Effector memory CD8-positive, alpha-beta T cell (primary cell): ENCODE results near the gene G0S2.

Experiments used
- ATAC-seq: fragments of 150-1000 bp; cut with Tn5 transposase; replicated peaks from 2 replicates; pipeline ENCODE4 v1.10.0; 2021; ENCODE audit warnings: mild to moderate bottlenecking, moderate library complexity
- DNase-seq, 3 experiments: peaks; one replicate each; pipeline ENCODE4 v3.0.0; 2021
- H3K27ac Mint-ChIP-seq, 2 donors: one replicate each; pipeline ENCODE4 v1.8.0; 2022; ENCODE audit warnings: mild to moderate bottlenecking in 2 of 2, mixed read lengths in 2 of 2, moderate library complexity in 2 of 2
- H3K27me3 Mint-ChIP-seq, 2 donors: one replicate each; pipeline ENCODE4 v1.8.0; 2022; ENCODE audit warnings: mixed read lengths in 2 of 2
- H3K36me3 Mint-ChIP-seq: one replicate; pipeline ENCODE4 v1.8.0; 2022; ENCODE audit warnings: mild to moderate bottlenecking, moderate library complexity, mixed read lengths; ENCODE audit not compliant: insufficient read depth
- H3K4me1 Mint-ChIP-seq, 2 donors: one replicate each; pipeline ENCODE4 v1.8.0; 2022; ENCODE audit warnings: low read depth in 2 of 2, mixed read lengths in 2 of 2
- H3K4me3 Mint-ChIP-seq, 2 donors: one replicate each; pipeline ENCODE4 v1.8.0; 2022; ENCODE audit warnings: mild to moderate bottlenecking in 2 of 2, mixed read lengths in 2 of 2, moderate library complexity in 2 of 2
- H3K9me3 Mint-ChIP-seq, 2 donors: one replicate each; pipeline ENCODE4 v1.8.0; 2022; ENCODE audit warnings: mixed read lengths in 2 of 2

The G0S2 gene

GRCh38 chr1:209653915-209654351, 21.3 kb upstream of the G0S2 start:
- ATAC-seq = no peak
- Mint-ChIP-seq H3K36me3 (no peaks in the 10 kb centered on the region), H3K4me3 (no peak overlapping the region), H3K9me3 (no peaks in the 10 kb centered on the region), H3K27ac (peak overlapping the region in 1 of 2 donors; percentile 12), H3K27me3 (no peaks in the 10 kb centered on the region), H3K4me1 (peaks cover 4 to 14% of the 10 kb centered on the region in 2 donors)
- DNase-seq = no peak

- H3K4me1 Mint-ChIP-seq = peaks cover 8 to 15% of the 10 kb centered on the region in 2 donors
- H3K9me3 Mint-ChIP-seq = no peaks in the 10 kb centered on the region
- H3K36me3 Mint-ChIP-seq = no peaks in the 10 kb centered on the region
These were observed 19.6 kb upstream of the G0S2 start for GRCh38 chr1:209655411-209656231.

GRCh38 chr1:209657140-209657879, 17.9 kb upstream of the G0S2 start:
- H3K27me3 Mint-ChIP-seq = no peaks in the 10 kb centered on the region
- H3K4me3 Mint-ChIP-seq = no peak overlapping the region
- ATAC-seq = peak; percentile 62
- no peak for DNase-seq
- peaks cover 4 to 5% of the 10 kb centered on the region in 2 donors for H3K4me1 Mint-ChIP-seq
- no peaks in the 10 kb centered on the region for H3K9me3 Mint-ChIP-seq
- H3K27ac Mint-ChIP-seq = peak overlapping the region in 1 of 2 donors; percentile 29
- no peaks in the 10 kb centered on the region for H3K36me3 Mint-ChIP-seq

More at GRCh38 chr1:209655411-209656231, 19.6 kb upstream of the G0S2 start:
- no peak for DNase-seq
- Mint-ChIP-seq H3K27me3 (no peaks in the 10 kb centered on the region), H3K4me3 (no peak overlapping the region), H3K27ac (no peak overlapping the region)
- ATAC-seq = no peak

- Mint-ChIP-seq H3K27ac (peak overlapping the region in 1 of 2 donors; percentile 29), H3K4me3 (no peak overlapping the region), H3K36me3 (no peaks in the 10 kb centered on the region), H3K4me1 (peaks cover 3 to 4% of the 10 kb centered on the region in 2 donors), H3K9me3 (no peaks in the 10 kb centered on the region), H3K27me3 (no peaks in the 10 kb centered on the region)
- ATAC-seq (no peak), DNase-seq (no peak)
These were observed 17.3 kb upstream of the G0S2 start for GRCh38 chr1:209657918-209658317.

GRCh38 chr1:209659909-209660308, 15.3 kb upstream of the G0S2 start:
- Mint-ChIP-seq H3K4me1 (peaks cover 3 to 4% of the 10 kb centered on the region in 2 donors), H3K4me3 (no peak overlapping the region)
- peak; percentile 48 for ATAC-seq

GRCh38 chr1:209661071-209661470, 14.1 kb upstream of the G0S2 start:
- Mint-ChIP-seq H3K27ac (no peak overlapping the region), H3K9me3 (no peaks in the 10 kb centered on the region), H3K4me1 (peaks cover 3 to 4% of the 10 kb centered on the region in 2 donors), H3K4me3 (no peak overlapping the region), H3K27me3 (no peaks in the 10 kb centered on the region), H3K36me3 (no peaks in the 10 kb centered on the region)
- DNase-seq (no peak), ATAC-seq (no peak)

More at GRCh38 chr1:209659909-209660308, 15.3 kb upstream of the G0S2 start:
- Mint-ChIP-seq H3K27me3 (no peaks in the 10 kb centered on the region), H3K9me3 (no peaks in the 10 kb centered on the region), H3K36me3 (no peaks in the 10 kb centered on the region), H3K27ac (no peak overlapping the region)
- no peak for DNase-seq

- Mint-ChIP-seq H3K9me3 (no peaks in the 10 kb centered on the region), H3K27ac (no peak overlapping the region), H3K4me3 (no peak overlapping the region), H3K27me3 (no peaks in the 10 kb centered on the region), H3K36me3 (no peaks in the 10 kb centered on the region), H3K4me1 (peaks cover 3 to 4% of the 10 kb centered on the region in 2 donors)
- no peak for ATAC-seq
- DNase-seq = no peak
These were observed 12.3 kb upstream of the G0S2 start for GRCh38 chr1:209662879-209663327.

GRCh38 chr1:209667103-209667502, 8.1 kb upstream of the G0S2 start:
- H3K9me3 Mint-ChIP-seq = no peaks in the 10 kb centered on the region
- no peak overlapping the region for H3K4me3 Mint-ChIP-seq
- ATAC-seq (no peak), DNase-seq (no peak)
- H3K27ac Mint-ChIP-seq = no peak overlapping the region
- H3K36me3 Mint-ChIP-seq = peaks cover 3% of the 10 kb centered on the region
- peaks cover 0 to 6% of the 10 kb centered on the region in 2 donors for H3K4me1 Mint-ChIP-seq
- H3K27me3 Mint-ChIP-seq = no peaks in the 10 kb centered on the region

- H3K9me3 Mint-ChIP-seq = no peaks in the 10 kb centered on the region
- DNase-seq (no peak), ATAC-seq (no peak)
- peaks cover 3% of the 10 kb centered on the region for H3K36me3 Mint-ChIP-seq
- H3K4me1 Mint-ChIP-seq = peaks cover 0 to 6% of the 10 kb centered on the region in 2 donors
- H3K4me3 Mint-ChIP-seq = no peak overlapping the region
- H3K27me3 Mint-ChIP-seq = no peaks in the 10 kb centered on the region
- no peak overlapping the region for H3K27ac Mint-ChIP-seq
These were observed 7.5 kb upstream of the G0S2 start for GRCh38 chr1:209667708-209668107.

- H3K27ac Mint-ChIP-seq = no peak overlapping the region
- ATAC-seq (no peak), DNase-seq (no peak)
- peaks cover 9% of the 10 kb centered on the region for H3K36me3 Mint-ChIP-seq
- peaks cover 18 to 27% of the 10 kb centered on the region in 2 donors for H3K4me1 Mint-ChIP-seq
- peaks cover 17 to 18% of the 10 kb centered on the region in 2 donors for H3K27me3 Mint-ChIP-seq
- H3K9me3 Mint-ChIP-seq = no peaks in the 10 kb centered on the region
- no peak overlapping the region for H3K4me3 Mint-ChIP-seq
These were observed 4.7 kb upstream of the G0S2 start for GRCh38 chr1:209670441-209671082.

- Mint-ChIP-seq H3K4me1 (peaks cover 18 to 30% of the 10 kb centered on the region in 2 donors), H3K27me3 (peaks cover 41% of the 10 kb centered on the region in 2 donors), H3K27ac (peak overlapping the region; percentile 45 to 70), H3K36me3 (peaks cover 9% of the 10 kb centered on the region), H3K4me3 (no peak overlapping the region), H3K9me3 (no peaks in the 10 kb centered on the region)
- peak; percentile 82 for ATAC-seq
- DNase-seq = peak in 1 of 3 experiments; percentile 12
These were observed 2.2 kb upstream of the G0S2 start for GRCh38 chr1:209672705-209673630.

- no peaks in the 10 kb centered on the region for H3K9me3 Mint-ChIP-seq
- no peak for ATAC-seq
- H3K4me1 Mint-ChIP-seq = peaks cover 18 to 30% of the 10 kb centered on the region in 2 donors
- H3K27ac Mint-ChIP-seq = peak overlapping the region in 1 of 2 donors; percentile 27
- no peak overlapping the region for H3K4me3 Mint-ChIP-seq
- DNase-seq = no peak
- peaks cover 45 to 48% of the 10 kb centered on the region in 2 donors for H3K27me3 Mint-ChIP-seq
- peaks cover 9% of the 10 kb centered on the region for H3K36me3 Mint-ChIP-seq
These were observed 1.4 kb upstream of the G0S2 start for GRCh38 chr1:209673631-209674417.
